ENCODE measurements around the gene GPR108.

GRCh38 chr19:6751189-6751588, 13.8 kb upstream of the GPR108 start:
- no peak for TF ChIP-seq CTCF (IDR thresholded peaks at IDR 0.05)
- no peak for TF ChIP-seq POLR2AphosphoS5 (IDR thresholded peaks at IDR 0.05)
